Upper lobe of left lung (tissue), 4 donors: ENCODE results near the gene ILDR1.

Experiments
- EP300 ChIP-seq, 4 donors: sonication (generic); formaldehyde crosslinking; IDR thresholded peaks; one replicate each; pipeline ENCODE4 v1.5.1; 2017; ENCODE audit warnings: antibody characterized with exemption in 4 of 4, control low read depth in 2 of 4
- TF ChIP-seq, protein P1 (sequence below), 6 experiments: fragments of 450-650 bp in 4 of 6; fragments of 200-600 bp in 2 of 6; sonication (generic) in 2 of 6; IDR thresholded peaks; one replicate each; pipeline ENCODE4 v1.5.1; 2016 to 2019; ENCODE audit warnings: antibody characterized with exemption in 6 of 6

DNA sequence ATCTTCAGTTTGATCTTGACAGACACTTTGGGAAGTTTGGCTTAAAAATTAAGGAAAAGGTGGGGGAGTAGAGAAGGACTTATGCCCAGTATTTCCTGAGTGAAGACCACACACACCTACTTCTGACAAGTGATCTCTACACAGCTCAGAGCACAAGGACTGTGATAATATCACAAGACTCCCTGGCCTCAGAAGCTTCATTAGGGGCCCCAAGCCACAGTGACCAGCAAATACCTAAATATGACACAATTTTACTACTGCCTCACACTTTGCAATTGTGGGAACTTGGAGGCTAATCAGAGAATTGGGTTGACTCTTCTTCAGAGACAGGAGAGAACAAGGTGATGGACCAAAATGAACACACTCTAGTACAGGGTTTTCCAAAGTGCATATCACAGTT is 2.6 kb downstream of the ILDR1 start:
- TF ChIP-seq, protein P1, sequence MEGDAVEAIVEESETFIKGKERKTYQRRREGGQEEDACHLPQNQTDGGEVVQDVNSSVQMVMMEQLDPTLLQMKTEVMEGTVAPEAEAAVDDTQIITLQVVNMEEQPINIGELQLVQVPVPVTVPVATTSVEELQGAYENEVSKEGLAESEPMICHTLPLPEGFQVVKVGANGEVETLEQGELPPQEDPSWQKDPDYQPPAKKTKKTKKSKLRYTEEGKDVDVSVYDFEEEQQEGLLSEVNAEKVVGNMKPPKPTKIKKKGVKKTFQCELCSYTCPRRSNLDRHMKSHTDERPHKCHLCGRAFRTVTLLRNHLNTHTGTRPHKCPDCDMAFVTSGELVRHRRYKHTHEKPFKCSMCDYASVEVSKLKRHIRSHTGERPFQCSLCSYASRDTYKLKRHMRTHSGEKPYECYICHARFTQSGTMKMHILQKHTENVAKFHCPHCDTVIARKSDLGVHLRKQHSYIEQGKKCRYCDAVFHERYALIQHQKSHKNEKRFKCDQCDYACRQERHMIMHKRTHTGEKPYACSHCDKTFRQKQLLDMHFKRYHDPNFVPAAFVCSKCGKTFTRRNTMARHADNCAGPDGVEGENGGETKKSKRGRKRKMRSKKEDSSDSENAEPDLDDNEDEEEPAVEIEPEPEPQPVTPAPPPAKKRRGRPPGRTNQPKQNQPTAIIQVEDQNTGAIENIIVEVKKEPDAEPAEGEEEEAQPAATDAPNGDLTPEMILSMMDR (IDR thresholded peaks at IDR 0.05): no peak
- TF ChIP-seq EP300 (IDR thresholded peaks at IDR 0.05): no peak
